Measurements from ENCODE around the gene RIMBP2. TPM values are rescaled to one million over a fixed set of nuclear protein-coding genes. Genes with fewer than 3 reads are reported as not detected.

RIMBP2 gene
- total RNA-seq, 8 experiments from 2014 or later, result 0.09 to 24.7 (median 13.0) TPM

DNA sequence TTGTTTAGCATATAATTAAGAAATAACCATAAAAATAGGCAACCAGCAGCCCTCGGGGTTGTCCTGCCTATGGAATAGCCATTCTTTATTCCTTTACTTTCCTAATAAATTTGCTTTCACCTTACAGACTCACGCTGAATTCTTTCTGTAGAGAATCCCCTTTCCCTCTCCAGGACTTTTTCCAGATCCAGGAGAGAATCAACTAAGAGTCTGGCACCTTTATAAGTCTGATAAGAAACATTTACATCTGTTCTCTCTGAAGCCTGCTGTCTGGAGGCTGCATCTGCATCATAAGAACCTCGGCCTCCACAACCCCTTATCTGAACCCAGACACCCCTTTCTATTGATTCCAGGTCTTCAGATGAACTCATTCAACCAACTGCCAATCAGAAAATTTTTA, 32.3 kb downstream of the RIMBP2 start:
- H3K4me3 ChIP-seq, result no peak overlapping the region
- WGBS, 10 experiments, result 0 to 100% (median 45%) methylated on average over 1 to 3 of the region's 3 CpGs; no CpG with 5 or more reads in 2 of the 10 experiments
- in situ Hi-C loops (cut with MboI; ENCODE audit: low pct_unique_long_range_greater_than_20kb in 2 of 9, low sequenced_read_pairs in 9 of 9, unreplicated experiment in 9 of 9), result no loop called here
- peaks cover 0 to 39% of the 10 kb centered on the region in 2 donors for H3K4me1 ChIP-seq (replicated peaks in 1 of 2)
- ATAC-seq (replicated peaks in 6 of 8), result no peak
- no peak overlapping the region for H3K27ac ChIP-seq

DNA sequence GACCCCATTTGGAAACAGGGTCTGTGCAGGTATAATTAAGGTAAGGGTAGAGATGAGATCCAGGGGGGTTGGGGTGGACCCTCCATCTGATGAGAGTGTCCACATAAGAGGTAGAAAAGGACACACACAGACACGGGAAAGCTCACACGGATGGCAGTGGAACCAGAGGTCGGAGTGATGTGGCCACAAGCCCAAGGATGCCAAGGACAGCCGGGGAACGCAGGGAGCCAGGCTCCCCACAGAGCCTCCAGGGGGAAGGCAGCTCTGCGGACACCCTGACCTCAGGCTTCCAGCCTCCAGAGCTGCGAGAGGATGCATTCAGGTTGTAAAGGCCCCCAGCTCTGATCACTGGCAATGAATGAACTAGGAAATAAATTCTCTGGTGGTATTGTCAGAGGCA, 33.0 kb downstream of the RIMBP2 start:
- no peak overlapping the region for H3K27ac ChIP-seq
- no peak overlapping the region for H3K4me3 ChIP-seq
- H3K4me1 ChIP-seq (replicated peaks in 1 of 2), result peaks cover 0 to 32% of the 10 kb centered on the region in 2 donors
- no peak for ATAC-seq (replicated peaks in 6 of 8)
- 14 to 100% (median 57%) methylated on average over 1 to 6 of the region's 7 CpGs; no CpG with 5 or more reads in 6 of the 10 experiments for WGBS, 10 experiments
- in situ Hi-C loops (cut with MboI; ENCODE audit: low pct_unique_long_range_greater_than_20kb in 2 of 9, low sequenced_read_pairs in 9 of 9, unreplicated experiment in 9 of 9), result no loop called here

DNA sequence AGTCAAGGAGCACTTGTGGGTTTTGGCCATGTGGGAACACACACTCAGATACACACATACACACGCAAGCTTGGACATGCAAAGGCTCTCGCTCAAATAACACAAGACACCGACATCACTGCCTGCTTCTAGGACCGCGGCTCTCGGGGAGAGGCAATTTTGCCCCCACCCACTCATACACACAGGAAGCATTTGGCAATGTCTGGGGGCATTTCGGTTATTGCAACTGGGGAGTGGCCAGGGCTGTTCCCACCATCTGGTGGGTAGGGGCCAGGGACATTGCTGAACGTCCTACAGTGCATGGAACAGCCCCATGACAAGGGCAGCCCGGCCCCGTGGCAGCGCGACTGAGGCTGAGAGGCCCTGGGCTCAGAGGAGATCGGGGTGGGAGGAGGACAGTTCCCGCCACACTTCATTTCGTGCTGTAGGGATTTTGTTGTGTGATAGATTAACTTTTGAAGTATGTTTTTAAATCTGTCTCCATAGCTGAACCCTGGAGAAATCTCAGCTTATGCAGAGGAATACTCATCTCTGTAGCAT, 35.6 kb downstream of the RIMBP2 start:
- in situ Hi-C loops (cut with MboI; ENCODE audit: low pct_unique_long_range_greater_than_20kb in 2 of 9, low sequenced_read_pairs in 9 of 9, unreplicated experiment in 9 of 9), result no loop called here
- Histone ChIP-seq H3K27ac (no peak overlapping the region), H3K4me1 (replicated peaks in 1 of 2) (peaks cover 0 to 8% of the 10 kb centered on the region in 2 donors), H3K4me3 (no peak overlapping the region)
- no peak for ATAC-seq (replicated peaks in 6 of 8)
- 0 to 88% (median 78%) methylated on average over 1 to 9 of the region's 15 CpGs; no CpG with 5 or more reads in 5 of the 10 experiments for WGBS, 10 experiments

DNA sequence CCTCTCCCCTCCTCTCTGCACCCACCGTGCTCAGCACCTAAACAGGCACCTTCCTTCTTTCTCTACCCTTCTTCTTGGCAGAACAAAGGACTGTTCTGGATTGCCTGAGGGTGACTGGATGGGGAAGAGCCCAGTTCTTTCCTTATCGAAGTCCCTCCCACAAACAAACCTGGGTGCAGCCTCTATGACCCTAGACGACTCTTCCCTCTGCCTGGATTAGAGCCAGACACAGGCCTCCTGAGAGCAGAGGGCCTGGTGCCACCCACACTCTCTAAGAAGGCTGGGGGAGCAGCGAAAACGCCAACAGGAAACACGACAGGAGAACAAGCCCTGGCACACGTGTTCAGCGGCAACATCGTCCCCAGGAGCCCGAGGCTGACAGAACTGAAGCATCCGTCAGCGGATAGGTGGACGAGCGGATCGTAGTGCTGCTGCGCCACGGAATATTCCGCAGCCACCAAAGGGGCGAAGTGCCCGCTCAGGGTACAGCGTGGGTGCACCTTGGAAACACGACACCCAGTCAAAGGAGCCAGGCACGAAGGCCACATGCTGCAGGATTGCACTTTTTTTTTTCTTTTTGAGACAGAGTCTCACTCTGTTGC, 38.0 kb downstream of the RIMBP2 start:
- 20 to 100% (median 76%) methylated on average over 1 to 13 of the region's 23 CpGs; no CpG with 5 or more reads in 3 of the 10 experiments for WGBS, 10 experiments
- Histone ChIP-seq H3K27ac (no peak overlapping the region), H3K4me3 (no peak overlapping the region), H3K4me1 (replicated peaks in 1 of 2) (no peaks in the 10 kb centered on the region)
- no peak for ATAC-seq (replicated peaks in 6 of 8)
- in situ Hi-C loops (cut with MboI; ENCODE audit: low pct_unique_long_range_greater_than_20kb in 2 of 9, low sequenced_read_pairs in 9 of 9, unreplicated experiment in 9 of 9), result no loop called here

DNA sequence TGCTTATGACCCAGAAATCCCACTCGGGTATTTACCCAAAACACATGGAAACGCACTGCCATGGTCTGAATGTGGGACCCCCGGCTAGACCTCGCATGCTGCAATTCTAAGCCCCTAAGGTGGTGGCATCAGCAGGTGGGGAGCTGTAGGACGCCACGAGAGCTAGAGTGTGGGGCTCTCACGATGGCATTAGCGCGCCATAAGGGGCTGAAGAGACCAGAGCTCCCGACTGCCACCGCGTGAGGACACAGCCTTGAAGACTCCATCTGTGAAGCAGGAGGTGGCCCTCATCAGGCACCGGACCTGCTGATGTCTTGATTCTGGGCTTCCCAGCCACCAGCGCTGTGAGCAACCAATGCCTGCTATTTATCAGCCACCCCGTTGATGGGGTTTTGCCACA, 40.3 kb downstream of the RIMBP2 start:
- no peak overlapping the region for H3K4me3 ChIP-seq
- WGBS, 10 experiments, result 20 to 100% (median 83%) methylated on average over 1 to 15 of the region's 15 CpGs; no CpG with 5 or more reads in 3 of the 10 experiments
- in situ Hi-C loops (cut with MboI; ENCODE audit: low pct_unique_long_range_greater_than_20kb in 2 of 9, low sequenced_read_pairs in 9 of 9, unreplicated experiment in 9 of 9), result no loop called here
- no peak overlapping the region for H3K27ac ChIP-seq
- peaks cover 0 to 11% of the 10 kb centered on the region in 2 donors for H3K4me1 ChIP-seq (replicated peaks in 1 of 2)
- no peak for ATAC-seq (replicated peaks in 6 of 8)

DNA sequence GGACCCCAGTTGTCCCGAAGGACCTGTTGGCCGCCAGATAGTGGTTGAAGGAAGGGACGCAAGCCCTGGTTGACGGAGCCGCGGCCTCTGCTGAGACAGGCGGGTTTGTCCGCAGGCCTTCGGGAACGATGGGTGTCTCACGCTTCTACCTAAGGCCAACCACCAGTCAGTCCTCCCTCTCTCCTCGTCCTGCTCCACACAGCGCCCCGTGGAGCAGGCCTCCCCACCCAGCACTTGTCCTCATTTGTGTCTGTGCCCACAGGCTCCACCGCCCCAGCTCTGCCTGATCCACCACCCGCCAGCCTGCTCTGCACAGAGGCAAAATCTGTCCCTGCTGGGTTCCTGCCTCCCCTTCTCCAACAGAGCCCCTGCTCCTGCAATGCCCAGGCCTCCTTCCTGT, 41.0 kb downstream of the RIMBP2 start:
- in situ Hi-C loops (cut with MboI; ENCODE audit: low pct_unique_long_range_greater_than_20kb in 2 of 9, low sequenced_read_pairs in 9 of 9, unreplicated experiment in 9 of 9), result no loop called here
- no peak overlapping the region for H3K27ac ChIP-seq
- H3K4me3 ChIP-seq, result no peak overlapping the region
- peaks cover 0 to 11% of the 10 kb centered on the region in 2 donors for H3K4me1 ChIP-seq (replicated peaks in 1 of 2)
- WGBS, 10 experiments, result 39 to 100% (median 100%) methylated on average over 1 to 5 of the region's 16 CpGs; no CpG with 5 or more reads in 5 of the 10 experiments
- ATAC-seq (replicated peaks in 6 of 8), result no peak

DNA sequence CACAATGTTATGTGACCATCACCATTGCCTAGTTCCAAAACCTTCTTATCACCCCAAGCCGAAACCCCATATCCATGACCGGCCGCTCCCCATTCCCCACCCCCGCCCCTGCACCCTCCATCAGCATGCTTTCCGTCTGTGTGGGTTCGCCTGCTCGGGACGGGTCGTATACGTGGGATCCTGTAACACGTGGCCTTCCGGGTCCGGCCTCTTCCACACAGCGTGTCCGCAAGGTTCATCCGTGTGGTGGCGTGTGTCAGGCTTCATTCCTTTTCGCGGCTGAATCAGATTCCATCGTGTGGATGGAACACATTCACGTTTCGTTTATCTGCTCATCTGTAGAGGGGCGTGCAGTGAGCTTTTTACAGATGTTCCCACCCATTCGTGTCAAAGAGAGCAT, 41.4 kb downstream of the RIMBP2 start:
- 57 to 83% methylated on average over 1 of the region's 24 CpGs; no CpG with 5 or more reads in 8 of the 10 experiments for WGBS, 10 experiments
- ATAC-seq (replicated peaks in 6 of 8), result no peak
- no peak overlapping the region for H3K27ac ChIP-seq
- peaks cover 0 to 11% of the 10 kb centered on the region in 2 donors for H3K4me1 ChIP-seq (replicated peaks in 1 of 2)
- in situ Hi-C loops (cut with MboI; ENCODE audit: low pct_unique_long_range_greater_than_20kb in 2 of 9, low sequenced_read_pairs in 9 of 9, unreplicated experiment in 9 of 9), result no loop called here
- H3K4me3 ChIP-seq, result no peak overlapping the region

DNA sequence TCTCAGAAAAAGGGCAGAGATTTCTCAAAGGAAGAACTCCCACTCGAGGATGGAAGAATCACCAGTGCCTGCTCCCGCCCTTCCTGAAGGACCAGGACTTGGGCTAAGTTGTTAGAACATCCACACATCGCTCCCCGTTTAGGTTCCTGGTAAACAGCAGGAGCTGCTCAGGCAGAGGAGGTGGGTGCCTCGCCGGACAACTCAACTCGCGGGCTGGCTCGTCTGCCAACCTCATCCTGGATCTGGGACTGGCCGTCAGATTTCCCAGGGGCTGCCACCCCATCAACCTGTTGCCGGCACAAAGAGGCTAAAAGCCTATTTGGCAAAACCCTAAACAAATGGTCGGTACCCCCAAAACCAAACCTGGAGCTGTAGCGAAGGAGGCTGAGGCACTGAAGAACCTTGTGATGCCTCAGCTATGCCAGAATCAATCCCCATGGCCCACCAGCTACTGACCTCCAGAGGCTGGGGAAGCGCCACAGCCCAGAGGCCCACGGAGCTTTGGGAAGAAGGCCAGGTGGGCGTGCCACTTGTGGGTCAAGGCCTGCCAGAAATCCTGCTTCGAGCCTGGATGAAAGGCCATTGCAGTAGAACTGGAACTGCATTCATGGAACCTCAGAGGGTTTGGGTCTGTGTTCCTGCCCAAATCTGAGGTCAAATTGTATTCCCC, 42.9 kb downstream of the RIMBP2 start:
- Histone ChIP-seq H3K27ac (no peak overlapping the region), H3K4me3 (no peak overlapping the region), H3K4me1 (replicated peaks in 1 of 2) (peaks cover 0 to 11% of the 10 kb centered on the region in 2 donors)
- WGBS, 10 experiments, result 32 to 84% (median 68%) methylated on average over 2 to 7 of the region's 17 CpGs; no CpG with 5 or more reads in 4 of the 10 experiments
- no peak for ATAC-seq (replicated peaks in 6 of 8)
- in situ Hi-C loops (cut with MboI; ENCODE audit: low pct_unique_long_range_greater_than_20kb in 2 of 9, low sequenced_read_pairs in 9 of 9, unreplicated experiment in 9 of 9), result no loop called here

DNA sequence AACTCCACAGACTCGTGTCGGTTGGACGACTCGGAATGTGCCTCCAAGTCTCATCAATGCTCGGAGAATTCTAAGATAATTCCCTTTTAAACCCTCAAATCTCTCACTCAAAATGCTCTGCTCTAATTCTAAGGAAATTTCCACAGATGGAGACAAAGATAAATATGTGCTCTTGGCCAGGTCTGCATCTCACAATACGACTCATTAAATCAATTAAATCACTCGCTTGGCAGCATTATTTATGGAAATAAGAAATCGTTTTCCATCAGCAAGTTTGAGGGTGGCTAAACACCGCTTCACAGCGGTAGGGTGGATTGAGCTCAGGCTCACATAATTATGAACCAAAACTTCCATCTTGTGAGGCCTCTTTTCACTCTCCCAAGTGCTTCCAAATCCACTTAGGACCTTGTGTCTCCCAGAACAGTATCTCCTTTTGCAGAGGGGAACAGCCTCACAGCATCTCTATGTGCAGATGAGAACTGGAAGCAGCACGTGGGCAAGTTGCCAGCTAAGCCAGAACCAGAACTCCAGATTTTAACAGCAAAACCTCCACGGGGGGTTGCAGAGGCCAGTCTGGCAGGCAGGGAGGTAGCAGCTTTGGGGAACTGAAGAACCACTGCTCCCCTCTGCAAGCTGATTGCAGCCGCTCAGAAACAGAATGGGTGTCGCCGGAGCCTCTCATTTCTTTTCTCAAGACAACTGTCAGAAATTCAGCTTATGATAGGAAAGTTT, 43.8 kb downstream of the RIMBP2 start:
- no peak overlapping the region for H3K27ac ChIP-seq
- 4 to 81% (median 50%) methylated on average over 3 to 15 of the region's 15 CpGs for WGBS, 10 experiments
- no peak for ATAC-seq (replicated peaks in 6 of 8)
- in situ Hi-C loops (cut with MboI; ENCODE audit: low pct_unique_long_range_greater_than_20kb in 2 of 9, low sequenced_read_pairs in 9 of 9, unreplicated experiment in 9 of 9), result no loop called here
- H3K4me1 ChIP-seq (replicated peaks in 1 of 2), result peaks cover 0 to 11% of the 10 kb centered on the region in 2 donors
- H3K4me3 ChIP-seq, result no peak overlapping the region

DNA sequence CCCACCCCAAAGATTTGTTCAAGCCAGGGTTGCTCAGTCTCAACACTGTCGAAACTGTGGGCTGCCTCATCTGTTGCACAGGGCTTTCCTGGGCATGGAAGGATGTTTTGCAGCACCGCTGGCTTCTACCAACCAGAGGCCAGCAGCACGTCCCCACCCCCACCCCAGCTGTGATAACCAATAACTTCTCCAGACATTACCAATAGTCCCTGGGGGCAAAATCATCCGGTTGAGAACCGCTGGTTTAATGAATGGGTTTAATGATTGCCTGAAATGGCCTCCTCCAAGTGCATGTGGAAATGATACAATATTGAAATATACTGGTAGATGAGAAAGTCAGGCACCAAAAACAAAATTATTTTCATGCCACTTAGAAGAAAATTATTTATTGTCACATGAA, 44.5 kb downstream of the RIMBP2 start:
- no peak overlapping the region for H3K27ac ChIP-seq
- no peak overlapping the region for H3K4me3 ChIP-seq
- no peak for ATAC-seq (replicated peaks in 6 of 8)
- 5 to 60% (median 53%) methylated on average over 1 to 4 of the region's 5 CpGs; no CpG with 5 or more reads in 6 of the 10 experiments for WGBS, 10 experiments
- in situ Hi-C loops (cut with MboI; ENCODE audit: low pct_unique_long_range_greater_than_20kb in 2 of 9, low sequenced_read_pairs in 9 of 9, unreplicated experiment in 9 of 9), result no loop called here
- H3K4me1 ChIP-seq (replicated peaks in 1 of 2), result peaks cover 0 to 11% of the 10 kb centered on the region in 2 donors

DNA sequence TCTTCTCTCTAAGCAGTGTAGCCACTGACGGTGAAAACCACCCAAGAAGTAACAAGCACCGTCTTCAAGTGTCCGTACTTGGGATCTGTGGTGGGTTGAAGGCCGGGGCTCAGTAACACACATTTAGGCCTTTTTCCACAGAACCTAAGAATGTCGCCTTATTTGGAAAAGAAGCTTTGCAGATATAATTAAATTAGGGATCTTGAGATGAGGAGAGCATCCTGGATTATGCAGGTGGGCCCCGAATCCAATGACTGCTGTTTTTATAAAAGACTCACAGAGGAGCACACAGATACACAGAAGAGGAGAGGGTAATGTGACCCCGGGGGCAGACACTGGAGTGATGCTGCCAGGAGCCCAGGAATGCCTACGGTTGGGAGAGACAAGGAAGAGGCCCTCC, 46.3 kb downstream of the RIMBP2 start:
- 6 to 86% (median 50%) methylated on average over 1 to 7 of the region's 8 CpGs; no CpG with 5 or more reads in 3 of the 10 experiments for WGBS, 10 experiments
- in situ Hi-C loops (cut with MboI; ENCODE audit: low pct_unique_long_range_greater_than_20kb in 2 of 9, low sequenced_read_pairs in 9 of 9, unreplicated experiment in 9 of 9), result no loop called here

DNA sequence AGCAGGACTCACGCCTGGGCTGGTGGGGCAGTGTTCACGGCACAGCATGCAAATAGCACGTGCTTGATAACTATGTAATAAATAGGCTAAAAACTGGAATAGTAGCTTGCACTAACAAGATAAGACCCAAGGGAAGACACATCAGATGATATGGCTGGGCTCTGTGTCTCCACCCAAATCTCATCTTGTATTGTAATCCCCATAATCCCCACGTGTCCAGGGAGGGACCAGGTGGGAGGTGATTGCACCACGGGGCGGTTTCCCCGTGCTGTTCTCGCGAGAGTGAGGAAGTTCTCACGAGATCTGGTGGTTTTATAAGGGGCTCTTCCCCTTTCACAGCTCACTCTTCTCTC, 46.9 kb downstream of the RIMBP2 start:
- H3K4me3 ChIP-seq, result no peak overlapping the region
- 0 to 88% (median 13%) methylated on average over 1 to 8 of the region's 10 CpGs; no CpG with 5 or more reads in 7 of the 10 experiments for WGBS, 10 experiments
- peaks cover 0 to 11% of the 10 kb centered on the region in 2 donors for H3K4me1 ChIP-seq (replicated peaks in 1 of 2)
- in situ Hi-C loops (cut with MboI; ENCODE audit: low pct_unique_long_range_greater_than_20kb in 2 of 9, low sequenced_read_pairs in 9 of 9, unreplicated experiment in 9 of 9), result no loop called here
- no peak for ATAC-seq (replicated peaks in 6 of 8)
- no peak overlapping the region for H3K27ac ChIP-seq

More for the DNA sequence above, 46.3 kb downstream of the RIMBP2 start:
- Histone ChIP-seq H3K27ac (no peak overlapping the region), H3K4me1 (replicated peaks in 1 of 2) (peaks cover 0 to 11% of the 10 kb centered on the region in 2 donors), H3K4me3 (no peak overlapping the region)
- no peak for ATAC-seq (replicated peaks in 6 of 8)

Data from motor neuron (in vitro differentiated cells).